HFF-Myc (cell line): Measurements from ENCODE around the gene RANGRF.

Experiments
- DNase-seq: peaks from one replicate; pipeline ENCODE4 v3.0.0-alpha.2; 2011; ENCODE audit warnings: low read depth; ENCODE audit errors: extremely low read depth
- H3K4me3 ChIP-seq: replicated peaks from 2 replicates; pipeline ENCODE4 v1.5.1; 2011; ENCODE audit warnings: low read depth, mild to moderate bottlenecking, control low read depth, low read length
- TF ChIP-seq, protein P1 (sequence below): IDR thresholded peaks from 2 replicates; pipeline ENCODE4 v1.5.1; 2012; ENCODE audit warnings: mild to moderate bottlenecking, low read depth, low read length, control low read depth; ENCODE audit errors: missing control alignments

Gene RANGRF

DNA sequence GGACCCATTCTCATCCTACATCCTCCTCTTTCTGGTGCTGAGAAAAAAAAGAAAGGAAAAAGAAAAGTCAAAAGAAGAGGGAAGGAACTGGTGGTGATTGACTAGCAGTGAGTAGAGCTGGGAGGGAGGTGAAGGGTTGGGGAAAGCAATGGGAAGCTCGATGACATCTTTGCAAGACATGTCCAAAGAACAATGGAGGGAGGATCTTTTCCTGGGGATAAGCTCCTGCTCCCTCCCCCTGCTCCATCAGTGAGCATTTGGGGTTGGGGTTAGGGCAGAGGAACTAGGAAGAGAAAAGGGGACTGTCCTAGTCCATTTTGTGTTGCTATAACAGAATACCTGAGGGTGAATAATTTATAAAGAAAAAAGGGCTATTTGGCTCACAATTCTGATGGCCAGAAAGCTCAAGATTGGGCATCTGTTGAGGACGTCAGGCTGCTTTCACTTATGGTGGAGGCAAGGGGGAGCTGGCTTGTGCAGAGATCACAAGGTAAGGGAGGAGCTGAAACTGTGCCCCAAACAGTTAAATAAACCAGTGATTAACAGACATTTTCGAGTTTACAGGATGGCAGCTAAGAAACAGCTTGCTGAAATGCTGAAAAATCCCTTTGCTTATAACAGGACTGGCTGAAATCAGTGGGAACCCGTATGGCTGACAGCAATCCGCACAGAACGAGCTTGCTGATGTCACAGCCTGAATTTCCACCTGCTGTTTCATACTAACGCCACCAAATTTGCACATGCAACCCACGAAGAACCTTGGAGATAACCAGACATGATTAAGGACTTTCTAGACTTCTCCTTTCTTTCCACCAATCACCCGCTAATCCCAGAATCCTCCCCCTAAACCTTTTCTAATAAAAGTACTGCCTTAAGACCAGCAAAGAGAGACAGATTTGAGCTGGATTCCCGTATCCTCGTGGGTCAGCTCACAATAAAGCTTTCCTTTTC, 49.6 kb downstream of the RANGRF start:
- TF ChIP-seq, protein P1, sequence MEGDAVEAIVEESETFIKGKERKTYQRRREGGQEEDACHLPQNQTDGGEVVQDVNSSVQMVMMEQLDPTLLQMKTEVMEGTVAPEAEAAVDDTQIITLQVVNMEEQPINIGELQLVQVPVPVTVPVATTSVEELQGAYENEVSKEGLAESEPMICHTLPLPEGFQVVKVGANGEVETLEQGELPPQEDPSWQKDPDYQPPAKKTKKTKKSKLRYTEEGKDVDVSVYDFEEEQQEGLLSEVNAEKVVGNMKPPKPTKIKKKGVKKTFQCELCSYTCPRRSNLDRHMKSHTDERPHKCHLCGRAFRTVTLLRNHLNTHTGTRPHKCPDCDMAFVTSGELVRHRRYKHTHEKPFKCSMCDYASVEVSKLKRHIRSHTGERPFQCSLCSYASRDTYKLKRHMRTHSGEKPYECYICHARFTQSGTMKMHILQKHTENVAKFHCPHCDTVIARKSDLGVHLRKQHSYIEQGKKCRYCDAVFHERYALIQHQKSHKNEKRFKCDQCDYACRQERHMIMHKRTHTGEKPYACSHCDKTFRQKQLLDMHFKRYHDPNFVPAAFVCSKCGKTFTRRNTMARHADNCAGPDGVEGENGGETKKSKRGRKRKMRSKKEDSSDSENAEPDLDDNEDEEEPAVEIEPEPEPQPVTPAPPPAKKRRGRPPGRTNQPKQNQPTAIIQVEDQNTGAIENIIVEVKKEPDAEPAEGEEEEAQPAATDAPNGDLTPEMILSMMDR, result no peak
- no peak overlapping the region for H3K4me3 ChIP-seq
- no peak for DNase-seq

DNA sequence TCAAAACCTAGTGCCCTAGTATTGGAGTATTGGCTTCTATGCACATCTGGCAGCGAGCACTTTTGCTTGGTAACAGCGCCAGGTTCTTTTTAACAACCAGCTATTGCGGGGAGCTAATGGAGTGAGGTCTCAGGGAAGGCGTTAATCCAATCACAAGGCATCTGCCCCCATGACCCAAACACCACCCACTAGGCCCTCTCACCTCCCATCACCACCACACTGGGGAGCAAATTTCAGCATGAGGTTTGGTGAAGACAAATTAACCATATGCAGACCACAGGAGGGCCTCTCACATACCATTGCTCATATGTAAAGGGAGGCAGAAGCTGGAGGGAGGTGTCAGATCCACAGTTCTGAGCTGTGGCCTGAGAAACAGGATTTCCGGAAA, 50.3 kb downstream of the RANGRF start:
- no peak for DNase-seq
- no peak overlapping the region for H3K4me3 ChIP-seq
- TF ChIP-seq, protein P1, result no peak

DNA sequence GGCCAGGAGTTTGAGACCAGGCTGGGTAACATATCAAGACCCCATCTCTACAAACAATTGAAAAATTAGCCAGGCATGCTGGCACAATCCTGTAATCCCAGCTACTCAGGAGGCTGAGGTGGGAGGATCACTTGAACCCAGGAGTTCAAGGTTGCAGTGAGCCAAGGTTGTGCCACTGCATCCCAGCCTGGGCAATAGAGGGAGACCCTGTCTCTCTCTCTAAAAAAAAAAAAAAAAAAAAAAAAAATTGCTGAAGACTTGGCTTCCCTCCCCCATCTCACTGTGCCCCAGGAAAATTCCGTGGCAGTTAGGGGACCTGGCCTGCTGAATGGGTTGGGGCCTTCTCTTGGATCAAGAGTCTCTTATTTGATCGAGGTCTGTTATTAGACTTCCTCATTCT, 51.1 kb downstream of the RANGRF start, which contains the start of gene ODF4:
ODF4 (plus strand) TSS at position 301 of the 400 bp plus-strand sequence. CDS start 212 bp downstream, outside the sequence.
- DNase-seq, result no peak
- H3K4me3 ChIP-seq, result no peak within 1 kb of the TSS
- TF ChIP-seq, protein P1, result no peak
